HFF-Myc (cell line): ENCODE measurements around the gene SMPX.

Experiments
- DNase-seq: peaks from one replicate; pipeline ENCODE4 v3.0.0-alpha.2; 2011; ENCODE audit warnings: low read depth; ENCODE audit errors: extremely low read depth
- H3K4me3 ChIP-seq: replicated peaks from 2 replicates; pipeline ENCODE4 v1.5.1; 2011; ENCODE audit warnings: low read depth, mild to moderate bottlenecking, control low read depth, low read length
- CTCF ChIP-seq: IDR thresholded peaks from 2 replicates; pipeline ENCODE4 v1.5.1; 2012; ENCODE audit warnings: mild to moderate bottlenecking, low read depth, low read length, control low read depth; ENCODE audit errors: missing control alignments

SMPX gene

GRCh38 chrX:21661316-21661715, 96.6 kb downstream of the SMPX start:
- TF ChIP-seq CTCF, result no peak
- no peak for DNase-seq
- H3K4me3 ChIP-seq, result no peak overlapping the region

GRCh38 chrX:21660156-21660555, 97.8 kb downstream of the SMPX start:
- H3K4me3 ChIP-seq, result no peak overlapping the region
- DNase-seq, result no peak
- TF ChIP-seq CTCF, result no peak

- no peak for DNase-seq
- H3K4me3 ChIP-seq, result no peak overlapping the region
- no peak for TF ChIP-seq CTCF
Observed at GRCh38 chrX:21659320-21659719, 98.6 kb downstream of the SMPX start.

- no peak for DNase-seq
- no peak overlapping the region for H3K4me3 ChIP-seq
- no peak for TF ChIP-seq CTCF
Observed at GRCh38 chrX:21658746-21659145, 99.2 kb downstream of the SMPX start.

- no peak within 1 kb of the TSS for H3K4me3 ChIP-seq
Observed at GRCh38 chrX:21658152-21658737, 99.7 kb downstream of the SMPX start, which contains the start of gene KLHL34. Gene KLHL34, minus strand, starts transcription at chrX:21658330. Its CDS starts 542 bp downstream, at chrX:21657788.

GRCh38 chrX:21657318-21658151, 100.4 kb downstream of the SMPX start:
- TF ChIP-seq CTCF, result no peak
- H3K4me3 ChIP-seq, result no peak overlapping the region
- no peak for DNase-seq

More at GRCh38 chrX:21658152-21658737, 99.7 kb downstream of the SMPX start, which contains the start of gene KLHL34:
- TF ChIP-seq CTCF, result no peak
- no peak for DNase-seq
